Measurements from ENCODE around the gene SBF2. TPM values are rescaled to one million over a fixed set of nuclear protein-coding genes. Genes with fewer than 3 reads are reported as not detected.

The SBF2 gene
- polyA plus RNA-seq, 1 donor from 2014 or later: 53.4 TPM

- H3K9me2 ChIP-seq (ENCODE audit: insufficient read depth, low read length): no peaks in the 10 kb centered on the region
- H3K79me2 ChIP-seq (replicated peaks; ENCODE audit: insufficient read depth, low read length): peaks cover 3% of the 10 kb centered on the region
- H3K36me3 ChIP-seq (ENCODE audit: insufficient read depth, low read length): no peaks in the 10 kb centered on the region
- no peaks in the 10 kb centered on the region for H3F3A ChIP-seq (ENCODE audit: insufficient read depth, low read length, poor library complexity, severe bottlenecking)
- no peak overlapping the region for H3K9ac ChIP-seq (ENCODE audit: low read length)
- no peak overlapping the region for H3K4me2 ChIP-seq (ENCODE audit: low read length)
- no peaks in the 10 kb centered on the region for H3K27me3 ChIP-seq (ENCODE audit: insufficient read depth, low read depth, low read length)
- no peak overlapping the region for H2AFZ ChIP-seq (ENCODE audit: low read depth, low read length)
- H3K9me3 ChIP-seq (ENCODE audit: low read length): no peaks in the 10 kb centered on the region
- no peak for TF ChIP-seq MXI1 (conservative IDR thresholded peaks at IDR 0.05; ENCODE audit: poor library complexity, severe bottlenecking)
- TF ChIP-seq TAF1 (IDR thresholded peaks at IDR 0.05; ENCODE audit: low read depth): no peak
- TF ChIP-seq EP300 (conservative IDR thresholded peaks at IDR 0.05; ENCODE audit: poor library complexity, severe bottlenecking): no peak
- TF ChIP-seq RAD21 (conservative IDR thresholded peaks at IDR 0.05): no peak
- TF ChIP-seq CTCF (IDR thresholded peaks at IDR 0.05; ENCODE audit: poor library complexity, severe bottlenecking): no peak
- no peak for TF ChIP-seq REST (IDR thresholded peaks at IDR 0.05; ENCODE audit: borderline replicate concordance)
- no peak for TF ChIP-seq POLR2AphosphoS5 (IDR thresholded peaks at IDR 0.05)
- no peak for TF ChIP-seq EZH2 (IDR thresholded peaks at IDR 0.05; ENCODE audit: borderline replicate concordance, insufficient read depth, low read length, poor library complexity, severe bottlenecking)
- no peak for TF ChIP-seq SMC3 (conservative IDR thresholded peaks at IDR 0.05; ENCODE audit: poor library complexity)
- no peak overlapping the region for H3K4me3 ChIP-seq (ENCODE audit: low read length)
- H4K20me1 ChIP-seq (ENCODE audit: insufficient read depth): no peaks in the 10 kb centered on the region
- H3K27ac ChIP-seq (ENCODE audit: low read length): no peak overlapping the region
These were observed 90.0 kb downstream of the SBF2 start for GRCh38 chr11:10204021-10204420.

DNA sequence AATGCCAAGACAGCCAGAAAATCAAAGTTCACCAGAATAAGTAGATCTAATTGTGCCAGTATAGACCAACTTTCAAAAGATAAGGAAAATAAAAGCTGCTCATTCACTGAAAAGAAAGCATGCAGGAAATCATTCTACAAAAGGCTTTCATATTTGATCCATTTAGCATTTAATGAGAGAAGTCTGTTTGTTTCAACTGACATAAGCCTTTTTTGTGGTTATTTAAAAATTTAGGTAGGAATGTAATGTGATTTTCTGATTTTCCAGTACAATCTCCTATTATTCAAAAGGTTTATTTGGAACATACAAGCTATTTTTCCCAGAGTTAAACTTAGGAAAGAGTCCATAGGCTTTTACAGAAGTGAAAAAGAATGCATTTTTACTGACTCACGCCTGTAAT, 92.7 kb downstream of the SBF2 start:
- no peaks in the 10 kb centered on the region for H3F3A ChIP-seq (ENCODE audit: insufficient read depth, low read length, poor library complexity, severe bottlenecking)
- no peaks in the 10 kb centered on the region for H3K27me3 ChIP-seq (ENCODE audit: insufficient read depth, low read depth, low read length)
- H3K27ac ChIP-seq (ENCODE audit: low read length): no peak overlapping the region
- no peak overlapping the region for H3K4me2 ChIP-seq (ENCODE audit: low read length)
- H3K9me2 ChIP-seq (ENCODE audit: insufficient read depth, low read length): no peaks in the 10 kb centered on the region
- no peaks in the 10 kb centered on the region for H4K20me1 ChIP-seq (ENCODE audit: insufficient read depth)
- H3K36me3 ChIP-seq (ENCODE audit: insufficient read depth, low read length): no peaks in the 10 kb centered on the region
- TF ChIP-seq REST (IDR thresholded peaks at IDR 0.05; ENCODE audit: borderline replicate concordance) (no peak), RAD21 (conservative IDR thresholded peaks at IDR 0.05) (no peak), EZH2 (IDR thresholded peaks at IDR 0.05; ENCODE audit: borderline replicate concordance, insufficient read depth, low read length, poor library complexity, severe bottlenecking) (no peak), TAF1 (IDR thresholded peaks at IDR 0.05; ENCODE audit: low read depth) (no peak), EP300 (conservative IDR thresholded peaks at IDR 0.05; ENCODE audit: poor library complexity, severe bottlenecking) (no peak), MXI1 (conservative IDR thresholded peaks at IDR 0.05; ENCODE audit: poor library complexity, severe bottlenecking) (no peak), SMC3 (conservative IDR thresholded peaks at IDR 0.05; ENCODE audit: poor library complexity) (no peak), POLR2AphosphoS5 (IDR thresholded peaks at IDR 0.05) (no peak), CTCF (IDR thresholded peaks at IDR 0.05; ENCODE audit: poor library complexity, severe bottlenecking) (no peak)
- no peak overlapping the region for H3K4me3 ChIP-seq (ENCODE audit: low read length)
- no peak overlapping the region for H2AFZ ChIP-seq (ENCODE audit: low read depth, low read length)
- H3K79me2 ChIP-seq (replicated peaks; ENCODE audit: insufficient read depth, low read length): peaks cover 3% of the 10 kb centered on the region
- no peaks in the 10 kb centered on the region for H3K9me3 ChIP-seq (ENCODE audit: low read length)
- H3K9ac ChIP-seq (ENCODE audit: low read length): no peak overlapping the region
